ENCODE data around the gene NDUFA11.

DNA sequence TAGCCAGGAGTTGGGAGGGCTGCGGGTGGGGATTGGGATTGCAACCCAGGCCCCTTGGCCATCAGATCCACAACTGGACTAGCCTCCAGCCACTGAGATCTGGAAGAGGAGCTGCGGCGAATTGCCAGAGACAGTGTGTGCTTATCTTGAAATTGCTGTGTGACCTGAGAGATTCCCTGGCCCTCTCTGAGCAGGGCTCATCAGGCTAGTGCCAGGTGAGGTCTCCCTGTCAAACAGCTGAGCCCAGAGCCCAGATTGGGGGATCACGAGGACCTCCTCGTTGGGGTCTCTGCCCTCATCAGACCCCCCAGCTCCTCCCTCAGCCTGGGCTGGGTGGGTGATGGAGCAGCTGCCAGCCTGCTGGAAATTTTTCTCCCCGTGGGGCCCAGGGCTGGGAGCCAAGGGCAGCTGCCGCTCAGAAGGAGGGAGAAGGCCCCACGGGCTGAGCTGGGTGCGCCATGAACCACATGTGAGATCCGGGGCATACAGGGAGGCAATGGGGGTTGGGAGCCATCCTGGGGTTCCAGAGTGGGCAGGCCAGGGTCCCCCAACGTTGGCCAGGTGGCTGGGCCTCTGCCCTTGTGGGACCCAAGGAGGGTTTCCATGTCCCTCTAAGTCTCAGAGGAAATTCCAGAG lies 40.4 kb downstream of the NDUFA11 start:
- TF ChIP-seq SMAD3 (CRISPR knock-in tag; conservative IDR thresholded peaks at IDR 0.05) (no peak), ZFP36 (IDR thresholded peaks at IDR 0.05; ENCODE audit: low read depth, low read length, partially characterized antibody) (peak; percentile 69), RAD21 (CRISPR knock-in tag; conservative IDR thresholded peaks at IDR 0.05 in 1 of 2, IDR thresholded peaks at IDR 0.05 in 1 of 2) (no peak), SREBF2 (CRISPR knock-in tag; IDR thresholded peaks at IDR 0.05) (no peak), MCM2 (IDR thresholded peaks at IDR 0.05; ENCODE audit: low read depth) (no peak), EZH2 (IDR thresholded peaks at IDR 0.05; ENCODE audit: borderline replicate concordance, low read depth, low read length) (no peak), NCOA2 (IDR thresholded peaks at IDR 0.05; ENCODE audit: partially characterized antibody in 2 of 2) (no peak), IRF2 (CRISPR knock-in tag; IDR thresholded peaks at IDR 0.05) (no peak), BCL6 (CRISPR knock-in tag; IDR thresholded peaks at IDR 0.05) (no peak), NFE2L1 (tag; IDR thresholded peaks at IDR 0.05; ENCODE audit: borderline replicate concordance, low read depth) (no peak), ARID1B (IDR thresholded peaks at IDR 0.05) (no peak)
- TF ChIP-seq, protein P1, sequence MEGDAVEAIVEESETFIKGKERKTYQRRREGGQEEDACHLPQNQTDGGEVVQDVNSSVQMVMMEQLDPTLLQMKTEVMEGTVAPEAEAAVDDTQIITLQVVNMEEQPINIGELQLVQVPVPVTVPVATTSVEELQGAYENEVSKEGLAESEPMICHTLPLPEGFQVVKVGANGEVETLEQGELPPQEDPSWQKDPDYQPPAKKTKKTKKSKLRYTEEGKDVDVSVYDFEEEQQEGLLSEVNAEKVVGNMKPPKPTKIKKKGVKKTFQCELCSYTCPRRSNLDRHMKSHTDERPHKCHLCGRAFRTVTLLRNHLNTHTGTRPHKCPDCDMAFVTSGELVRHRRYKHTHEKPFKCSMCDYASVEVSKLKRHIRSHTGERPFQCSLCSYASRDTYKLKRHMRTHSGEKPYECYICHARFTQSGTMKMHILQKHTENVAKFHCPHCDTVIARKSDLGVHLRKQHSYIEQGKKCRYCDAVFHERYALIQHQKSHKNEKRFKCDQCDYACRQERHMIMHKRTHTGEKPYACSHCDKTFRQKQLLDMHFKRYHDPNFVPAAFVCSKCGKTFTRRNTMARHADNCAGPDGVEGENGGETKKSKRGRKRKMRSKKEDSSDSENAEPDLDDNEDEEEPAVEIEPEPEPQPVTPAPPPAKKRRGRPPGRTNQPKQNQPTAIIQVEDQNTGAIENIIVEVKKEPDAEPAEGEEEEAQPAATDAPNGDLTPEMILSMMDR (IDR thresholded peaks at IDR 0.05 in 2 of 3, conservative IDR thresholded peaks at IDR 0.05 in 1 of 3; ENCODE audit: insufficient read depth in 2 of 3, low read depth in 1 of 3, low read length in 3 of 3), result no peak
- TF ChIP-seq, protein P2, sequence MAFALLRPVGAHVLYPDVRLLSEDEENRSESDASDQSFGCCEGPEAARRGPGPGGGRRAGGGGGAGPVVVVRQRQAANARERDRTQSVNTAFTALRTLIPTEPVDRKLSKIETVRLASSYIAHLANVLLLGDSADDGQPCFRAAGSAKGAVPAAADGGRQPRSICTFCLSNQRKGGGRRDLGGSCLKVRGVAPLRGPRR (CRISPR knock-in tag; IDR thresholded peaks at IDR 0.05), result no peak
- TF ChIP-seq, protein P3, sequence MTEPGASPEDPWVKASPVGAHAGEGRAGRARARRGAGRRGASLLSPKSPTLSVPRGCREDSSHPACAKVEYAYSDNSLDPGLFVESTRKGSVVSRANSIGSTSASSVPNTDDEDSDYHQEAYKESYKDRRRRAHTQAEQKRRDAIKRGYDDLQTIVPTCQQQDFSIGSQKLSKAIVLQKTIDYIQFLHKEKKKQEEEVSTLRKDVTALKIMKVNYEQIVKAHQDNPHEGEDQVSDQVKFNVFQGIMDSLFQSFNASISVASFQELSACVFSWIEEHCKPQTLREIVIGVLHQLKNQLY (CRISPR knock-in tag; conservative IDR thresholded peaks at IDR 0.05), result no peak

All from K562 (cell line).